GM12878 (cell line): ENCODE data around the gene NPAS2.

Experiments used
- ETV6 ChIP-seq, 2 experiments: fragments of 450-650 bp in 1 of 2; IDR thresholded peaks in 1 of 2; conservative IDR thresholded peaks in 1 of 2; 2 replicates each; pipeline ENCODE4 v1.6.1; 2014; ENCODE audit warnings: antibody characterized with exemption in 1 of 2, borderline replicate concordance in 1 of 2, low read depth in 1 of 2, mild to moderate bottlenecking in 1 of 2, moderate library complexity in 1 of 2
- IKZF1 ChIP-seq: fragments of 450-650 bp; conservative IDR thresholded peaks from 2 replicates; pipeline ENCODE4 v1.6.1; 2017; ENCODE audit warnings: antibody characterized with exemption, mild to moderate bottlenecking
- KLF5 ChIP-seq: fragments of 450-650 bp; IDR thresholded peaks from 2 replicates; pipeline ENCODE4 v1.6.1; 2014; ENCODE audit warnings: mild to moderate bottlenecking; ENCODE audit not compliant: partially characterized antibody
- MTA2 ChIP-seq: fragments of 450-650 bp; IDR thresholded peaks from 2 replicates; pipeline ENCODE4 v1.6.1; 2016; ENCODE audit warnings: low read depth, mild to moderate bottlenecking, moderate library complexity
- POLR2A ChIP-seq: IDR thresholded peaks from 2 replicates; pipeline ENCODE4 v1.6.1; 2011; ENCODE audit warnings: low read depth, mild to moderate bottlenecking, low read length
- TF ChIP-seq, protein P1 (sequence below): fragments of 450-650 bp; IDR thresholded peaks from 2 replicates; pipeline ENCODE4 v1.6.1; 2017; ENCODE audit warnings: mild to moderate bottlenecking

- no peak for TF ChIP-seq IKZF1
- TF ChIP-seq POLR2A: no peak
- TF ChIP-seq ETV6 (conservative IDR thresholded peaks at IDR 0.05 in 1 of 2, IDR thresholded peaks at IDR 0.05 in 1 of 2; ENCODE audit: borderline replicate concordance in 1 of 2, low read depth in 1 of 2): no peak
- no peak for TF ChIP-seq MTA2
- TF ChIP-seq, protein P1, sequence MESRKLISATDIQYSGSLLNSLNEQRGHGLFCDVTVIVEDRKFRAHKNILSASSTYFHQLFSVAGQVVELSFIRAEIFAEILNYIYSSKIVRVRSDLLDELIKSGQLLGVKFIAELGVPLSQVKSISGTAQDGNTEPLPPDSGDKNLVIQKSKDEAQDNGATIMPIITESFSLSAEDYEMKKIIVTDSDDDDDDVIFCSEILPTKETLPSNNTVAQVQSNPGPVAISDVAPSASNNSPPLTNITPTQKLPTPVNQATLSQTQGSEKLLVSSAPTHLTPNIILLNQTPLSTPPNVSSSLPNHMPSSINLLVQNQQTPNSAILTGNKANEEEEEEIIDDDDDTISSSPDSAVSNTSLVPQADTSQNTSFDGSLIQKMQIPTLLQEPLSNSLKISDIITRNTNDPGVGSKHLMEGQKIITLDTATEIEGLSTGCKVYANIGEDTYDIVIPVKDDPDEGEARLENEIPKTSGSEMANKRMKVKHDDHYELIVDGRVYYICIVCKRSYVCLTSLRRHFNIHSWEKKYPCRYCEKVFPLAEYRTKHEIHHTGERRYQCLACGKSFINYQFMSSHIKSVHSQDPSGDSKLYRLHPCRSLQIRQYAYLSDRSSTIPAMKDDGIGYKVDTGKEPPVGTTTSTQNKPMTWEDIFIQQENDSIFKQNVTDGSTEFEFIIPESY: no peak
- TF ChIP-seq KLF5: no peak
Measured at GRCh38 chr2:100783987-100784386, 36.0 kb upstream of the NPAS2 start.
